Stimulated activated CD4-positive, alpha-beta T cell treated with anti-CD3 and anti-CD28 coated beads, Interleukin-1b, Interleukin-23, amount 100 ng/mL, for 1 hour (primary cell): ENCODE measurements around the gene UGT1A10.
"Not testable (repeated sequence)": the region's sequence is repeated elsewhere in the genome, so short reads cannot be mapped to it uniquely, and the experiment has no call there.

ENCODE experiments used
- DNase-seq, 2 donors: peaks; one replicate each; pipeline ENCODE4 v3.0.0-alpha.2; 2020; ENCODE audit warnings: low read depth in 2 of 2

UGT1A10 gene

GRCh38 chr2:233743464-233744259, 107.4 kb downstream of the UGT1A10 start:
- DNase-seq = no peak

- no peak for DNase-seq
Measured at GRCh38 chr2:233745073-233745755, 109.0 kb downstream of the UGT1A10 start.

- DNase-seq = not testable (repeated sequence)
Measured at GRCh38 chr2:233745838-233746237, 109.6 kb downstream of the UGT1A10 start.

GRCh38 chr2:233746475-233747282, 110.4 kb downstream of the UGT1A10 start:
- no peak for DNase-seq

- DNase-seq = no peak
Measured at GRCh38 chr2:233747283-233747544, 111.0 kb downstream of the UGT1A10 start.

- not testable (repeated sequence) for DNase-seq
Measured at GRCh38 chr2:233750689-233751088, 114.4 kb downstream of the UGT1A10 start.

- DNase-seq = not testable (repeated sequence)
Measured at GRCh38 chr2:233751212-233752009, 115.2 kb downstream of the UGT1A10 start.

- DNase-seq = no peak
Measured at GRCh38 chr2:233754872-233755611, 118.8 kb downstream of the UGT1A10 start.

GRCh38 chr2:233756429-233757081, 120.3 kb downstream of the UGT1A10 start:
- DNase-seq = no peak

GRCh38 chr2:233758141-233758540, 121.9 kb downstream of the UGT1A10 start:
- no peak for DNase-seq

- no peak for DNase-seq
Measured at GRCh38 chr2:233758849-233759248, 122.6 kb downstream of the UGT1A10 start.

GRCh38 chr2:233760043-233760442, 123.8 kb downstream of the UGT1A10 start, which contains the start of gene UGT1A1:
Gene UGT1A1, plus strand, starts transcription at chr2:233760270. Its CDS starts 18 bp downstream, at chr2:233760288.
- no peak for DNase-seq

GRCh38 chr2:233761040-233761769, 125.0 kb downstream of the UGT1A10 start:
- no peak for DNase-seq

GRCh38 chr2:233764264-233764663, 128.0 kb downstream of the UGT1A10 start:
- DNase-seq = no peak

GRCh38 chr2:233764761-233765160, 128.5 kb downstream of the UGT1A10 start:
- DNase-seq = no peak

GRCh38 chr2:233766416-233766815, 130.2 kb downstream of the UGT1A10 start:
- DNase-seq = no peak

- no peak for DNase-seq
Measured at GRCh38 chr2:233768076-233768475, 131.8 kb downstream of the UGT1A10 start.

GRCh38 chr2:233769260-233769659, 133.0 kb downstream of the UGT1A10 start:
- DNase-seq = no peak

- DNase-seq = no peak
Measured at GRCh38 chr2:233772153-233772552, 135.9 kb downstream of the UGT1A10 start.

GRCh38 chr2:233772583-233772982, 136.3 kb downstream of the UGT1A10 start:
- no peak for DNase-seq
